ENCODE measurements around the gene CCDC188. TPM values are rescaled to one million over a fixed set of nuclear protein-coding genes. Genes with fewer than 3 reads are reported as not detected.

Gene CCDC188
- total and polyA plus RNA-seq, 4 donors, result 0.69 to 5.2 (median 2.0) TPM

- H3K36me3 ChIP-seq (ENCODE audit: control insufficient read depth, insufficient read depth, low read length), result peaks cover 25% of the 10 kb centered on the region
- H3K9me3 ChIP-seq (ENCODE audit: control insufficient read depth, insufficient read depth, low read length), result no peaks in the 10 kb centered on the region
- H3K4me3 ChIP-seq (ENCODE audit: low read depth, low read length), result no peak overlapping the region
- WGBS (ENCODE audit: insufficient coverage), result 84% methylated on average over 14 of the region's 14 CpGs
- peaks cover 36% of the 10 kb centered on the region for H3K4me1 ChIP-seq (ENCODE audit: control insufficient read depth, insufficient read depth, low read length)
- no peak overlapping the region for H3K27ac ChIP-seq (ENCODE audit: low read depth, low read length)
- H3K27me3 ChIP-seq (ENCODE audit: control insufficient read depth, insufficient read depth, low read length), result no peaks in the 10 kb centered on the region
- no peak for DNase-seq (ENCODE audit: low read depth in 4 of 6, low spot score in 6 of 6)
Observed at GRCh38 chr22:20152464-20152890, 1.6 kb upstream of the CCDC188 start.

- Histone ChIP-seq H3K27ac (ENCODE audit: low read depth, low read length) (no peak overlapping the region), H3K27me3 (ENCODE audit: control insufficient read depth, insufficient read depth, low read length) (no peaks in the 10 kb centered on the region), H3K4me1 (ENCODE audit: control insufficient read depth, insufficient read depth, low read length) (peaks cover 23% of the 10 kb centered on the region), H3K4me3 (ENCODE audit: low read depth, low read length) (no peak overlapping the region), H3K9me3 (ENCODE audit: control insufficient read depth, insufficient read depth, low read length) (no peaks in the 10 kb centered on the region), H3K36me3 (ENCODE audit: control insufficient read depth, insufficient read depth, low read length) (peaks cover 37% of the 10 kb centered on the region)
- DNase-seq (ENCODE audit: low read depth in 4 of 6, low spot score in 6 of 6), result no peak
- no CpG with 5 or more reads among the region's 4 CpGs for WGBS (ENCODE audit: insufficient coverage)
Observed at GRCh38 chr22:20151276-20151588, 377 bp upstream of the CCDC188 start.

GRCh38 chr22:20149257-20150250, 1.3 kb downstream of the CCDC188 start:
- no peak overlapping the region for H3K27ac ChIP-seq (ENCODE audit: low read depth, low read length)
- DNase-seq (ENCODE audit: low read depth in 4 of 6, low spot score in 6 of 6), result no peak
- no peak overlapping the region for H3K4me3 ChIP-seq (ENCODE audit: low read depth, low read length)
- no peaks in the 10 kb centered on the region for H3K9me3 ChIP-seq (ENCODE audit: control insufficient read depth, insufficient read depth, low read length)
- no peaks in the 10 kb centered on the region for H3K27me3 ChIP-seq (ENCODE audit: control insufficient read depth, insufficient read depth, low read length)
- WGBS (ENCODE audit: insufficient coverage), result 74% methylated on average over 27 of the region's 32 CpGs
- H3K36me3 ChIP-seq (ENCODE audit: control insufficient read depth, insufficient read depth, low read length), result peaks cover 53% of the 10 kb centered on the region
- peaks cover 7% of the 10 kb centered on the region for H3K4me1 ChIP-seq (ENCODE audit: control insufficient read depth, insufficient read depth, low read length)

GRCh38 chr22:20148414-20148813, 2.4 kb downstream of the CCDC188 start:
- no peaks in the 10 kb centered on the region for H3K27me3 ChIP-seq (ENCODE audit: control insufficient read depth, insufficient read depth, low read length)
- no peak overlapping the region for H3K27ac ChIP-seq (ENCODE audit: low read depth, low read length)
- no peak overlapping the region for H3K4me3 ChIP-seq (ENCODE audit: low read depth, low read length)
- 80% methylated on average over 18 of the region's 18 CpGs for whole genome bisulfite sequencing (ENCODE audit: insufficient coverage)
- DNase-seq (ENCODE audit: low read depth in 4 of 6, low spot score in 6 of 6), result no peak
- no peaks in the 10 kb centered on the region for H3K4me1 ChIP-seq (ENCODE audit: control insufficient read depth, insufficient read depth, low read length)
- peaks cover 64% of the 10 kb centered on the region for H3K36me3 ChIP-seq (ENCODE audit: control insufficient read depth, insufficient read depth, low read length)
- H3K9me3 ChIP-seq (ENCODE audit: control insufficient read depth, insufficient read depth, low read length), result no peaks in the 10 kb centered on the region

GRCh38 chr22:20147237-20147988, 3.4 kb downstream of the CCDC188 start:
- DNase-seq (ENCODE audit: low read depth in 4 of 6, low spot score in 6 of 6), result no peak
- Histone ChIP-seq H3K27ac (ENCODE audit: low read depth, low read length) (no peak overlapping the region), H3K27me3 (ENCODE audit: control insufficient read depth, insufficient read depth, low read length) (no peaks in the 10 kb centered on the region), H3K9me3 (ENCODE audit: control insufficient read depth, insufficient read depth, low read length) (no peaks in the 10 kb centered on the region), H3K4me1 (ENCODE audit: control insufficient read depth, insufficient read depth, low read length) (no peaks in the 10 kb centered on the region), H3K36me3 (ENCODE audit: control insufficient read depth, insufficient read depth, low read length) (peaks cover 70% of the 10 kb centered on the region), H3K4me3 (ENCODE audit: low read depth, low read length) (no peak overlapping the region)
- WGBS (ENCODE audit: insufficient coverage), result 85% methylated on average over 9 of the region's 14 CpGs

GRCh38 chr22:20146777-20147176, 4.1 kb downstream of the CCDC188 start:
- Histone ChIP-seq H3K4me1 (ENCODE audit: control insufficient read depth, insufficient read depth, low read length) (no peaks in the 10 kb centered on the region), H3K27me3 (ENCODE audit: control insufficient read depth, insufficient read depth, low read length) (no peaks in the 10 kb centered on the region), H3K9me3 (ENCODE audit: control insufficient read depth, insufficient read depth, low read length) (no peaks in the 10 kb centered on the region), H3K4me3 (ENCODE audit: low read depth, low read length) (no peak overlapping the region), H3K27ac (ENCODE audit: low read depth, low read length) (no peak overlapping the region), H3K36me3 (ENCODE audit: control insufficient read depth, insufficient read depth, low read length) (peaks cover 73% of the 10 kb centered on the region)
- WGBS (ENCODE audit: insufficient coverage), result 86% methylated on average over 22 of the region's 22 CpGs
- no peak for DNase-seq (ENCODE audit: low read depth in 4 of 6, low spot score in 6 of 6)

- DNase-seq (ENCODE audit: low read depth in 4 of 6, low spot score in 6 of 6), result no peak
- H3K4me1 ChIP-seq (ENCODE audit: control insufficient read depth, insufficient read depth, low read length), result no peaks in the 10 kb centered on the region
- H3K4me3 ChIP-seq (ENCODE audit: low read depth, low read length), result no peak overlapping the region
- no peak overlapping the region for H3K27ac ChIP-seq (ENCODE audit: low read depth, low read length)
- no peaks in the 10 kb centered on the region for H3K9me3 ChIP-seq (ENCODE audit: control insufficient read depth, insufficient read depth, low read length)
- H3K27me3 ChIP-seq (ENCODE audit: control insufficient read depth, insufficient read depth, low read length), result no peaks in the 10 kb centered on the region
- H3K36me3 ChIP-seq (ENCODE audit: control insufficient read depth, insufficient read depth, low read length), result peaks cover 82% of the 10 kb centered on the region
- 63% methylated on average over 11 of the region's 21 CpGs for WGBS (ENCODE audit: insufficient coverage)
Observed at GRCh38 chr22:20145832-20146223, 5.0 kb downstream of the CCDC188 start.

GRCh38 chr22:20145206-20145831, 5.5 kb downstream of the CCDC188 start:
- peaks cover 87% of the 10 kb centered on the region for H3K36me3 ChIP-seq (ENCODE audit: control insufficient read depth, insufficient read depth, low read length)
- no peaks in the 10 kb centered on the region for H3K9me3 ChIP-seq (ENCODE audit: control insufficient read depth, insufficient read depth, low read length)
- DNase-seq (ENCODE audit: low read depth in 4 of 6, low spot score in 6 of 6), result no peak
- no peak overlapping the region for H3K4me3 ChIP-seq (ENCODE audit: low read depth, low read length)
- H3K27me3 ChIP-seq (ENCODE audit: control insufficient read depth, insufficient read depth, low read length), result no peaks in the 10 kb centered on the region
- H3K4me1 ChIP-seq (ENCODE audit: control insufficient read depth, insufficient read depth, low read length), result no peaks in the 10 kb centered on the region
- no peak overlapping the region for H3K27ac ChIP-seq (ENCODE audit: low read depth, low read length)
- 89% methylated on average over 22 of the region's 22 CpGs for WGBS (ENCODE audit: insufficient coverage)

GRCh38 chr22:20143883-20144665, 6.8 kb downstream of the CCDC188 start:
- no peaks in the 10 kb centered on the region for H3K4me1 ChIP-seq (ENCODE audit: control insufficient read depth, insufficient read depth, low read length)
- 89% methylated on average over 18 of the region's 19 CpGs for WGBS (ENCODE audit: insufficient coverage)
- peaks cover 95% of the 10 kb centered on the region for H3K36me3 ChIP-seq (ENCODE audit: control insufficient read depth, insufficient read depth, low read length)
- no peaks in the 10 kb centered on the region for H3K27me3 ChIP-seq (ENCODE audit: control insufficient read depth, insufficient read depth, low read length)
- no peaks in the 10 kb centered on the region for H3K9me3 ChIP-seq (ENCODE audit: control insufficient read depth, insufficient read depth, low read length)
- H3K4me3 ChIP-seq (ENCODE audit: low read depth, low read length), result no peak overlapping the region
- H3K27ac ChIP-seq (ENCODE audit: low read depth, low read length), result no peak overlapping the region
- DNase-seq (ENCODE audit: low read depth in 4 of 6, low spot score in 6 of 6), result no peak

Data from spinal cord (tissue), 10 donors.